Activated CD4-positive, alpha-beta T cell treated with anti-CD3 and anti-CD28 coated beads for 1 hour (primary cell): Measurements from ENCODE around the gene CORIN.

Experiments used
- DNase-seq: peaks from one replicate; pipeline ENCODE4 v3.0.0-alpha.2; 2020

Gene CORIN

GRCh38 chr4:47837908-47838294 lies at the start of gene CORIN:
Gene CORIN (minus strand): TSS chr4:47838067. CDS start chr4:47837949, 118 bp downstream.
- no peak for DNase-seq

DNA sequence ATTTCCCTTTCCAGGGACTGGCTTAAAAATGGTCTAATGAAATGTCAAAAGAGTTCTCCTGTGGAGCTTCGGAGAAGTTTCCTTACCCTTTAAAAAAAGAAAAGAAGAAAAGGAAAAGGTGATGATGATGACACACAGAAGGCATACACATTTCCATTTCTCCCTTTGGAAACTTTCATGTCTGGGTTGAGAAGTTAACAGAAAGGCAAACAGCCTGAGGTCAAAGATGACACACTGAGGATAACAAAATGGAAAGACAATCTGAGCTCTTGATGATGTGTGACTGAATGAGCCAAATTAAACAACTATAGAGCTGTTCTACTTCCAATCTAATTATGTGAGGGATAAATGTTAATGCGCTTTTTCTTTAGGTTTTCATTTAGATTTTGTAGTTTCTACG lies 44.4 kb upstream of the CORIN start:
- DNase-seq: no peak

DNA sequence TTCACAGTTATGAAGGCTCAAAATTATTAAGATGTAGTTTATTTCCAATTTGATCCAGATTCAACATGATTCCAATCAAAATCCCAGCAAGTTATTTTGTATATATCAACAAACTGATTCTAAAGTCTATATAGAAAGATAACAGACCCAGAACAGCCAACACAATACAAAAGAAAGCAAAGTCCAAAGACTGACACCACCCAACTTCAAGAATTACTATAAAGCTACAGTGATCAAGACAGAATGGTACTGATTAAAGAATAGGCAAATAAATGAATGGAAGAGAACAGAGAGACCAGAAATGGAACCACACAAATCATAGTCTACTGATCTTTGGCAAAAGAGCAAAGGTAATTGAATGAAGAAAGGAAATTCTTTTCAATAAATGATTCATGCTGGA lies 41.6 kb upstream of the CORIN start:
- DNase-seq: no peak

- no peak for DNase-seq
Measured at GRCh38 chr4:47876784-47877546, 39.1 kb upstream of the CORIN start.

GRCh38 chr4:47876310-47876709 lies 38.4 kb upstream of the CORIN start:
- DNase-seq: no peak

DNA sequence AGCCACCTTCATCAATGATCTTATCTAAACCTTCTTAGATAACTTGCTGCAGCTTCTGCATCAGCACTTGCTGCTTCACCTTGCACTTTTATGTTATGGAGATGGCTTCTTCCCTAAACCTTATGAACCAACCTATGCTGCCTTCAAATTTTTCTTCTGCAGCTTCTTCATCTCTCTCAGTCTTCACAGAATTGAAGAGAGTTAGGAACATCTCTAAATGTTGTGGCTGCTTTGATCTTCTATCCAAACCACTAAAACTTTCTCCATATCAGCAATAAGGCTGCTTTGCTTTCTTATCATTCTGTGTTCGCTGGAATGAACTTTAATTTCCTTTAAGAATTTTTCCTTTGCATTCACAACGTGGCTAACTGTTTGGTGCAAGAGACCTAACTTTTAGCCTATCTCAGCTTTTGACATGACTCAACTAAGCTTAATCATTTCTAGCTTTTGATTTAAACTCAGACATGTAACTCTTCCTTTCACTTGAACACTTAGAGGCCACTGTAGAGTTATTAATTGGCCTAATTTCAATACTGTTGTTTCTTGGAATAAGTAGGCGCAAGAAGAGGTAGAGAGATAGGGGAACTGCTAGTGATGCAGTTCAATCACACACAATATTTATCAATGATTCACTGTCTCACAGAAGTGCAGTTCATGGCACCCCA lies 36.1 kb upstream of the CORIN start:
- DNase-seq: no peak

GRCh38 chr4:47863486-47863885 lies 25.6 kb upstream of the CORIN start:
- DNase-seq: no peak

GRCh38 chr4:47862297-47862696 lies 24.4 kb upstream of the CORIN start:
- no peak for DNase-seq

DNA sequence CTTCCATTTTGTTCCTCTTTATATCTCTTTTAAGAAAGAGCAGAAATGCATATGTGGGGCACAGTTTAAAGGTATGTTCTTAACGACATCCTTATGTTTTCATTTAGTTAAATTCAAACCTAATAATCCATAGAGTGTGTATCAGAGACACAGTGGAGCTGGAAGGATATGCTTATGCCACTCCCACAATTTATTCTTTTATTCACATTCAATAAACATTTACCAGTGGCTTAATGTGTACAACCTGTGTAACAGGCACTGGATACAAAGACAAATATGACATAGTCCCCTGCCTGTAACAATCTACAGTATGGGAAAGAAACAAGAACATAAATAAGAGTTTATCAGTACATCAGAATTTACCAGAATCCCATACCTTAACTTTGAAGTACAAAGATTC lies 22.4 kb upstream of the CORIN start:
- DNase-seq: no peak

DNA sequence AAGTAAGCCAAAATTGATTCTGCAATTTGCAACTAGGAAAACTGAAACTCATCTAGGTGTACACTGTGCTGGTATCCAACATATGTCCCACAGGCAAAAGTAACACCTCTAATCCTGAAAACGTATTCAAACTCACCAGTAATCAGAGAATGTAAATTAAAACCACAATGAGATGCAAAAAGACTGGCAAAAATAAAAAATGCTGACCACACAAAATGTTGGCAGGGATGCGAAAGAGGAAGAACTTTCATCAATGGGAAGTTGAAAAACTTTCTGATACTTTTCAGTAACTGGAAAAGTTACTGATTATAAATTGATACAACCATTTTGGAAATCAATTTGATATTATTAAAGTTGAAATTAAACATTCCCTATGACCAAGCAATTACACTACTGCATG lies 20.1 kb upstream of the CORIN start:
- DNase-seq: no peak

DNA sequence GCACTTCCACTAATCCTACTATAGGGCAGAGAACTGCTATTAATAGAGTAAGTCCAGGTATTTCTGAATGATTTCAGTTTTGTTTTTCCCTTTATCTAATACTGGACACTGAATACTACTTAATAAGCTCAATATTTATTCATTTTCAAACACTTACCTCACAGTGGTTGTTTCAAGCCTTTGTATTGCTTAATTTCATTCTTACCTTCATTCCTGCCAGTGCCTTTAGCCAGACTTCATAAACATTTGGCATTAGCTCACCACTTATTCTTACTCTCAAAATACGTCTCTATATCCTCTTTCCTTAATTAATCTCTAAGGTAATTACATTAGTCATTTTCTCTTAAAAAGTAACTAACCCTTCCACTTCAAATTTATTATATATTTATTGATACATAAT lies 18.8 kb upstream of the CORIN start:
- DNase-seq: no peak

- no peak for DNase-seq
Measured at GRCh38 chr4:47855350-47855749, 17.5 kb upstream of the CORIN start.

DNA sequence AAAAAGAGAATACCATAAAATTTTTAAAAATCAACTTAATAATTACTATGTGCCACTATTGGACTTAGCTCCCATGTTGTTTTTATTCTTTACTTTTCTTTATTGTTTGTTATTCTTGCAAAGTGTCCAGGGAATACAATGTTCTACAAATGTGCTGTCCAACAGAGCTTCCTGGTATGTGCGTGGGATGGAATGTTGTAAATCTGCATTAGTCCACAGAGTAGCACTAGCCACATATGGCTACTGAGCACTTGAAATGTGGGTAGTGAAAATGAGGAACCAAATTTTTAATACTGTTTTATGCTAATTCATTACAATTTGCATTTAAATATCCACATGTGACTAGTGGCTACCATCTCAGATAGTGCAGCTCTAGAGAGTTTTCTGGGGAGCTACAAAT lies 14.3 kb upstream of the CORIN start:
- DNase-seq: no peak

DNA sequence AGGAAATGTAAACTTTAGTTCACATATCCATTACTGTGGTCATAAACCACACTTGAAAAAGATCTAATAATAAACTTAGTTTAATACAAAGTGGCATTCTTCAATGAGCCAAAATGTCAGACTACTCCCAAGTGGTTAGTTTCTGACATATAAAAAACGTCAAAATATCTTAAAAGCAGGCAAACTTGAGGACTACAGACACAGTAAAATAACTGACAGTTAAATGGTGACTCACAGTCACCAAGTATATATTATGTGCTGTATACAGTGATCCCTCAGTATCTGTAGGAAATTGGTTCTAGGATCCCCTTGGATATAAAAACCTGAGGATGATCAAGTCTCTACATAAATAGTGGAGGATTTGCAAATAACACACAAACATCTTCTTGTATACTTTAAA lies 11.6 kb upstream of the CORIN start:
- no peak for DNase-seq

GRCh38 chr4:47848041-47848440 lies 10.2 kb upstream of the CORIN start:
- no peak for DNase-seq

- no peak for DNase-seq
Measured at GRCh38 chr4:47842985-47843384, 5.1 kb upstream of the CORIN start.

- no peak for DNase-seq
Measured at GRCh38 chr4:47840291-47840690, 2.4 kb upstream of the CORIN start.

DNA sequence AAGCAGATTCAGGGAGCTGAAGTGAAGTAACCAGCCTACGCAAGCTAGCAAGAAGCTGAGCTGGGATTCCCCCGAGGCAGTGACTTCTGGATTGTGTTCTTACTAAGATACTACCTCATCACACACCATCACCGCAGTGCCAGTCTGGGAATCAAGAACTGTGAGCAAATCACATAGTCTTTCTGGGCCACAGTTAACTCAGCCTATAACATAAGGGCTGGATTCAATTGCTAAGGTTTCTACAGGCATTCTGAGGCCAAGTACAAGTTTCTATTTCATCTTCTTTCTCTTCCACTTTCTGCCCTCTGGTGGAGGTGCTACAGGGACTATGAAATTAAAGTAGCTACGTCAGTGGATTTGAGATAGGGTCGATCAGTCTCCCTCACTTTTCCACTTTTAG lies 1.4 kb upstream of the CORIN start:
- DNase-seq: no peak

- no peak for DNase-seq
Measured at GRCh38 chr4:47838445-47838844, 578 bp upstream of the CORIN start.

- DNase-seq: peak; percentile 18
Measured at GRCh38 chr4:47837094-47837907, 566 bp downstream of the CORIN start.

GRCh38 chr4:47836641-47837093 lies 1.2 kb downstream of the CORIN start:
- DNase-seq: peak; percentile 24

DNA sequence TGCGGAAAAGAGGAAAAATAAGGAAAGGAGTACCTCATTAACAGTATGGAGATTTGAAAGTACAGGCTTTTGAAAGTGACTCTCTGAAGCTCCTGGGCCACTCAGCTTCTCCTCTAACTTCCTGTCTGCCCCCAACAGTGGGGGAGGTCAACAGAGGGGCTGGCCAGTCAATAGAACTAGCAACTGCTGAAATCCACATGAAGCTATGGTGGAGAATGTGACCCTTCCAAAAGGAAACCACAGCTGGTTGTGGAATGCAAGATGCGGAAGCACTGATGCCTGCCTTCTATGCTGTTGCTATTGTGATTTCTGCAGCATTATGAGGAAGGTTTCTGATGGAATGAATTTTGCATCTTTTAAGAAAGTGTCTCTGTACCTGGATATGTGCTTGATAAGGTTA lies 2.4 kb downstream of the CORIN start:
- DNase-seq: no peak

DNA sequence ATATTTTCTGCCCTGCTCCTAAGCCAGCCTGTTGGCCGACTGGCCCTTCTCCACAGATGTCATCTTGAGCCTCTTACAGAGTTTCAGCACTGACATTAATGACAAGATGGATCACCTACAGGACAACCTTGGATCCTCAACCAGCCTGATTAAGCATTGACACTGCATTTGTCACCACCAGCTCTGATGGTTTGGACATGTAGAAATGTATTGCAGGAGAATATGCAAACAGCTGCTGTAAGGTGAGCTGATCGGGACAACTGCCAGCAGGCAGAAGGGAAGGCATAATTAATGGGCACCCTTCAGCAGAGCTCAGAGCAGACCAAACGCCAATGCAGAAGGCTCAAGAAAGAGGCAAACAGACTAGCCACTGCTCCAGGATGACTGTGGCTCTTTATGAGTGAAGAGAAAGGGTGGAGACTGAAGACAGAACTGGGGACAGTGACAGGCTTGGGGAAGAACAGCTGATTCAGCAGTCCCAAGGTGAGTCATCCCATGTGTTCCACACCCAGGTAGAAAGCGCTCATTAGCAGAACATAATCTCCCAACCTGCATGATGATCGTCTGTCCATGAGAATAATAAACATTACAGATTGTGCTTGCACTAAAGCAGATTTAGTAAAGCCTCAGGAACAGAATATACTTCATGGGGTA lies 6.7 kb downstream of the CORIN start:
- no peak for DNase-seq
